GM21723 (cell line): ENCODE measurements around the gene ATP5F1E.
"Not testable (repeated sequence)": the region's sequence is repeated elsewhere in the genome, so short reads cannot be mapped to it uniquely, and the experiment has no call there.

Experiments used
- ATAC-seq: cut with Tn5 transposase; IDR thresholded peaks from one replicate; pipeline ENCODE4 v1.9.1; 2021; ENCODE audit warnings: mild to moderate bottlenecking, moderate library complexity; ENCODE audit not compliant: unreplicated experiment

The ATP5F1E gene

DNA sequence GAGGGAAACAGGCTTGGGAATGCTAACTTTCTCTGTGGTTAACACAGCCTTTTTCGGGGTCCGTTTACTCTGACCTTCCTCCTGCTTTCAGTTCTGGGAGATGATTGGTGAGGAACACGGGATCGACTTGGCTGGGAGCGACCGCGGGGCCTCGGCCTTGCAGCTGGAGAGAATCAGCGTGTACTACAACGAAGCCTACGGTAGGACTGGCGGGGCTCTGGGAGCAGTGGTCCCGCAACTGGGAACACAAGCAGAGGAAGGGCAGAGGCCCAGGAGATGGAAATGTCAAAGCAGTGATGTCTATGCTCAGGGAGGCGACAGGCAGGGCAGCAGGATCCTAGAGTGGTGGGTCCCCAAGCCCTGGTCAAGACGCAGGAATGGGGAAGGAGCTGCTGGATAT lies 9.4 kb downstream of the ATP5F1E start:
- ATAC-seq: no peak

DNA sequence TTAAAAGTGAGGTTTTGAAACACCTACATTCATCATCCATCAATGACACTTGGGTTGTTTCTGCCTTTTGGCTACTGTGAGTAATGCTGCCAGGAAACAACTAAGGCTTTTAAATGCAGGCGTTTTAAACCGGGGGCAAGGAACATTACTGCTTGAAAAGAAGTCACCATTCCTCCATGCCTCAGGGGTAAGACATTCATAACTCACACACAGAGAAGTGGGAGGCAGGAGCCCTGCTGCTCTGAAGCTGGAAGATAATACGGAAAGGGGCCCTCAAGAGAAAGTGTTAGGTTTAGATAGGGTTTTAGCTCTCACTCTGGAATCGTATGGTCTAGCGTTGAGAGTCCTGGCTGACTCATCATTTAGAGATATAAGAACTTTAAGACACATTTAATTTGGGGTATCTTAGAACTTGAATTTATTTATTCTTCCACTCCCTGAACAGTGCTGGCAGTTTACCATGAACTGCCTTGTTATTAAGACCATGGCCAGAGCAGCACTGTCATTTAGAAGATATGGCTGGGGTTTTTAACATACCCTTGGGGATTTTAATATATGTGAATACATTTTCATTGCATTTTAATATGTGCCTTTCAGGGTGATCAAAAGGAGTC lies 11.1 kb downstream of the ATP5F1E start:
- ATAC-seq: no peak

DNA sequence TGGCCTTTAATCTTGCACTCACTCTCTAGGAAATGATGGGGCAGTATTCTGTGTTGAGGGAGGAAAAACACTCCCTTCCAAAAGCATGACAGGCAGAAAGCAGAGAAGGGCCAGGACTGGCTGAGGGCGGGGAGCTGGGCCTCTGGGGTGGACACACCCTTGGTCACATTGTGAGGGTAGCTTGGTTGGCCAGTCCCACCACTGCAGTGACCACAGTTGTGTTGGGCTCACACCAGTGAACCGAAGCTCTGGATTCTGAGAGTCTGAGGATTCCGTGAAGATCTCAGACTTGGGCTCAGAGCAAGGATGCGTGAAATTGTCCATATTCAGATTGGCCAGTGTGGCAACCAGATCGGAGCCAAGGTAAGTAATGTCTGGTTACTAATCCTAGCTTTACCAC lies 12.9 kb downstream of the ATP5F1E start, which contains the start of gene TUBB1:
TUBB1 (plus strand) TSS at position 213 of the 400 bp plus-strand sequence; CDS start at position 307, 94 bp downstream.
- no peak for ATAC-seq

DNA sequence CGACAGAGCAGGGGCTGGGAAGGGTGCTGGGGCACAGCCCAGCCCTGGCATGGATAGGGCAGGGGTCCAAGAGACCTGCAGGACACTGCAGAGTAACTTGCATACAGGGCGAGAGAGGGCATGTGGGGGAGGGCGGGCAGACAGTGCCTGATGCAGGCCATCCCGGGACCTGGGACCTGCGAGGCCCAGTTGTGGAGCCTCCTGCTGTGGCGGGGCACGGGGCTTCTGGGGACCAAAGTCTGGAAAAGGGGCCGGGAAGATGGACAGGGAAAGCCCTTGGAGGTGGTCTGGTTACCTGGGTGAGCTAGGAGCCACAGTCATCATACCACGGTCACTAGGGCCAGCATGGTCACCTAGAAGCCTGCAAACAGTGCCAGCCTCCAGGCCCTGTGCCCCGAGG lies 13.3 kb downstream of the ATP5F1E start:
- ATAC-seq: no peak

DNA sequence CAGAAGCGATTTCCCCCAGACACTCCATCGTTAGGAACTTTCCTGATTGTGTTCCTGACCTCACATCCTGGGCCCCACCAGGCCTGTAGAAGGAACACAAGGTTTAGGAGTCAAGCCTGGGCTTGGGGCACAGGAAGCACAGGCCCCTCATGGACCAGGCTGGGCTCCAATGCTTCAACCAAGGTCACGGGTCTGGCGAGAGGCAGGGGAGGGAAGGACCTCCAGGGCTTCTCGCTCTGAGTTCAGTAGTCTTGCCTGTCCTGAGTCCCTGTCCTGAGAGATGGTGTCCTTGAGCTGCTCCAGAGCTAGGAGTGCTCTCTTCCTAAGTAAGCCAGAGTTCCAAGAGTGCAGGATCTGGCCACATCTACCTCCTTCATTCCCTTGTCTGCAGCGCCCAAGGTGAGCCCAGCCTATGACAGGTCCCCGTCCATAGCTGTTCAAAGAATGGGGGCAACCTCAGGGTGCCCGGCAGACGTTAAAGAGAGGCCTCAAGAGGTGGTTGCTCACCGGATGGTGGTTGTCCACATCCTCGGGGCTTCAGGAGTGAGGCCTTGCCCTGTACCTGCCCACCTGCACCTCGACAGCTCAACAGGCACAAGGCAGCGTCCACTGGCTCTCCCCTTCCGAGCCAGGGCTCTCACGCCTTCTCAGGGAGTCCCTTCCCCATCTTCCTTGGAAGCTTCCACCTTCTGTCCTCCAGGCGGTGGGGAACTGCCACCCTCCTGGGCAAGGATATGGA lies 14.5 kb downstream of the ATP5F1E start:
- no peak for ATAC-seq

DNA sequence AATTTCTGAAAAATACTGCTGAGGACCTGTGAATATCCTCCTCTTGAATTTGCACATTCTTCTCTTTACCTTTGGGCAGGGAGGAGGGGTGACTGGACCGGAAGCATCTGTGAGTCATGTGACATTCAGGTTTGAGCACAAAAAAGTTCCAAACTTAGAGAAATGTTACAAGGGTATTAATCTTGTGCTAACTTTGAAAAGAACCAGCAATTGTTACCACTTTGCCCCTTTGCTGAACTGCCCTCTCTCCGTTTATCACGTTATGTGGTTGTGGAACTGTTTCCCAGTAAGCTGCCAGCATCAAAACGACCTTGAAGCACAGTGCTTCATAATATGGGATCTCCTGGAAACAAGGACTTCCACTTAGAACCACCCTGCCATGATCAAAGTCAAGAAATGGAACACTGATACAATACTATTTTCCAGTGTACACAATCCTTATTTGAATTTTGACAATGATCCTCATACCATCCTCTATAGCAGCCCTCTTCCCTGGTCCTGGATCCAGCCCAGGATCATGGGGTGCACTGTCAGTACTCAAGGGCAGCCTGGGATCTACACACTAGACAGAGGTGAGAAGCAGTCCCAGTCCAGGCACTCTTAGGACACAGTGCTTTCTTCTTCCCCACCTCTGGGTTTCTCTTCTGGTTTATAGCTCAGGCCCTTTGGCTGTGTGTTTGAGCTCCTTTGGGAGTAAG lies 15.2 kb downstream of the ATP5F1E start:
- no peak for ATAC-seq

DNA sequence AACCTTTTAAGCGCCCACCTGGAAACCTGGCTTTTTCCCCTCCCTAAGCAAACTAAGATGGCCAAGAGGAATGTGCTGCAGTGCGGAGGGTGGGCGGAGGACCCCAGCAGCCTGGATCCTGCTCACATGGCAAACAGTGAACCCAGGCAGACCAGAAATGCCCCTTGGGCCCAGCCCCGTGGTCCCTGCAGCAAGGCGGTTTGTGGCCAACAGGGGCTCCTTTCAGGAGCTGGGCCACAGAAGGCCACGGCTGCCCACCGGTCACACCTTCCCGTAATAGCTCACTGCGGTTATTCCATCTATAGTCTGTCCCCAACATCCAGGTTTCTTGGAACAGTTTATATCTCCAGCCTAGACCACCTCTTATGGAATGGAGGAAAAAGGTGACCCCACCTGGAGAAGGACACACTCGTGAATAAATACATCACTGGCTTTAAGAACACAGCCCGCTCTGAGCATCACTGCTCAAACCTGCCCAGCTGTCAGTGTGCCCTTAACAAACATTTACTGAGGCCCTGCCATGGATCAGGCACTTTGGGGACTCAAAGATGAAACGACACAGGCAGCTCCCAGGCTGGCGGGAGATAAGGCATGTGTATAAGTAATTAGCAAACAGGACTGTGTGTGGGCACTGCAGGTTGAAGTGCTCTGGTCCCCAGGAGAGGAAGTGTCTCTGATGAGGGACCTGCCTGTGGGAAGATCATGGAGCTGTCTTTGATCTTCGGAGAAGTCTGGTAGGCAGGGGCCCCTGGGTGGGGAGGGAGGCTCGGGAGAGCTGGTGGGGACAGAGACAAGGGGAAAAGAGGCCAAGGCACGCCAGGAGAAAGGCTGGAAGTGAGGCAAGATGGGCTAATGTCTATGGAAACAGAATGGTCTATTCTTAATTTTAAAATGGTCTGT lies 16.1 kb downstream of the ATP5F1E start:
- no peak for ATAC-seq

DNA sequence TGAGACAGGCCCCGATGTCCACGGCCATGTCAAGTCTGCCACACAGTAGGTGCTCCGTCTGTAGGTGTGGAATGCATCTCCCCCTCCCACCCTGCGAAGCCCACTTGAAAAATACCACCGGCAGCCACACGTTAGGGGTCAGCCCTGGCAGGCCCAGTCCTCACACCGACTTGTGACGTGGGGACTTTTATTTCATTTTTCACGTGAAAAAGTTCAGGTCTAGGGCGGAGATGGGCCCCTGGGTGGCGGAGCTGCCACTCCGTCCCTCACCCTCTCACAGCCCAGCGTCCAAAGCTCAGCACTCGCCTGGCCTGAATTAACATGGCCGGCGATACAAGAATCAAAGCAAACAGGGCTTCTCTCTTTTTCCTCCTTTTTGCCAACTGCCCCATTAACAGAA lies 16.7 kb downstream of the ATP5F1E start:
- no peak for ATAC-seq

DNA sequence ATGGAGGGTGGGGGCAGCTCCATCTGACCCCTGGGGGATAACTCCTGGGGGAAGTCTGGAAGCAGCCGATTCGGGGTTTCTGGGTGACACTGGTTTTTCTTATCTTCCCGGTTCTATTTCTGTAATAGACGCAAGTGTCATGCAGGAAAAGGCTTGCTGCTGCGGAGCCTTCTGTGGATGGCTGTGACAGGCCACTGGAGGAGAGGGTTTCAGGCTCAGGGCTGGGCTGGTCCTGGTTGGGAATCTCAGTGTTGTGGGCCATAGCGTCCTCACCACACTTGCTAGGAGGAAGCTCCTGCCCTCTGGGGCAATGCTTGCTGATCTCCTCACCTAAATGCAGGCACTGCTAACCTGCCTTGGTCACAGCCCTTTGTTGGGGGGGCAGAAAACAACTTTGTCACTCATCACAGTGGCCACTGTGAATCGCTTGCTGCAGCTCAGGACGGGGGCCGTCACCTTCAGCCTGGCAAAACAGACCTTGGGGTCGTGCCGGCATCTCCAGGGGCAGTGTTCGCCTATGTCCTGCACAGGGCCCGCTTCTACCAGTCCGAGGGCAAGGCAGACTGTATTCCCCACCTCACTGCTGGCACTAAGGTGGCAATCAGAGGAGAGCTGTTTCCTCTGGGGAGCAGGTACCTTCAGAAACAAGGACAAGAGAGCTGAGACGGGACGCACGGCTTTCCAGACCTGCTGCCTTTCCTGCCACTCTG lies 17.3 kb downstream of the ATP5F1E start:
- no peak for ATAC-seq

DNA sequence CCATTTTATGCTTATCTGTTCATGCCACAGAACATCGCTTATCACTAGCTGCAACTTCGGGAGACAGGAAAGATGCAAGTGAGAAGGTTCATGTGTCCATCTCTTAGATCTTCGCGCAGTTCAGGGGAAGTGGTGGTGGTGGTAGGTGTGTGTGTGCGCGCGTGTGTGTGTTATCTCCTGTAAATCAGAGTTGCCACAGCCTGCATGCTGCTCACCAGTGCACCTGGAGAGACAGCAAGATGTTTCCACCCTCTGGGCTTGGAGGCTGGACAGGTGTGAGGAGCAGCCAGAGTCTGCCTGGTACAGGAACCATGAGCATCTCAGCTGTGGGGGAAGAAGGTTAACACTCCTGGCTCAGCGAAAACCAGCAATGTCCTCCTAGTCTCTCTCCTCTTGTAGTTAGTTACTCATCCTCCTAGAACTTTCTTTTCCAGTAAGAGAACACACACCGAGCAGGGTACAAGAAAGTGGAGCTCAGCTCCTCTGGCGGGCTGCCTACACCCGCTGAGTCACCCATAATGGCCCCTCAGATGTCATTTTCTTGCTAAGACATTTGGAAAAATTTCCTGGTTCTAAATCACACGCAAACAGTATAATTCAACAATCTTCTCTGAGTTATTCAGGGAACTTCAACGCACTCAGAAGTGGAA lies 18.1 kb downstream of the ATP5F1E start:
- ATAC-seq: no peak

DNA sequence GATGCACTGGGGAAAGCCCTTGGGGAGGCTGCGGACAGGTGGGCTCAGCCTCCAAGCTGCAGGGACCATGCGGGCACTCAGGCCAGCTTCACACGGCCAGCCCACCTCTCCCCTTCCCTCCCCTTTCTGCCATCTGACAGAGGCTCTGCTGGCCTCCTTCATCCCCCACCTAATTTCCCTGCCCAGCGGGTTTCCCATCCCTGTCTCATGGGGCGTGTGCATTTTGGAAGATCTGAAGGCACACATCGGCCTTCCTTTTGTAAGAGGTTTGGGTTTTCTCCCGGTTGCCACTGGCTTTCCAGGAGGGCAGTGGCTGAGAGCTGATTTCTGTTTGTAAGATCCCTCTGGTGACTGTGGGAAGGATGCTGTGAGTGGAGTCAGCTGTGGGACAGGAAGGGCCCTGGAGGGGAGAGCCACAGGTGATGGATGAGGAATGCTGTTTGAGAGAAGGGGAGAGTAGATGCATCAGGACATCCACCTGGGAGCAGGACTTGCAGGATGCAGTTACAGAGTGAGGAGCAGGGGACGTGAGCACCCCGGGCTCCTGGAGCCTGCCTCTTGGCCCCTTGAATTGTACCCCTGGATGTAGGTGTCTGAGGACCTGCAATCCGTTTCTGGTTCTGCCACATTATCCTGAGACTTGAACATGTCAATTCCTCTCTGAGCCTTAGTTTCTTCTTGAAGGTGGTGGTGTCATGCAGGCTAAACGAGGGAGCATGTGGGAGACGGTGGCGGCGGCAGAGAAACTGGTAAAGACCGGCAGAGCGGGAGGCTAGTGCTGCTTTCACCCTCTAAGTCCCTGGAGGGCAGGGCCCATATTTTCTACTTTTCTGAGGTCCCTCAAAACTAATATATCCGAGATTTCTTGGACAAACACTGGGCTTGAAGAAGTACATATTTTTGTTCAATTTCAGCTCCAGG lies 18.8 kb downstream of the ATP5F1E start:
- ATAC-seq: no peak

DNA sequence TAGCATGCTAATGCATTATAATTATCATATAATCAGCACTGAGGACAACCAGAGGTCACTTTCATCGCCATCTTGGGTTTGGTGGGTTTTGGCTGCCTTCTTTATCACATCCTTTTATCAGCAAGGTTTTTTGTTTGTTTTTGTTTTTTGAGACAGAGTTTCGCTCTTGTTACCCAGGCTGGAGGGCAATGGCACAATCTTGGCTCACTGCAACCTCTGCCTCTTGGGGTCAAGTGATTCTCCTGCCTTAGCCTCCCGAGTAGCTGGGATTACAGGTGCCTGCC lies 20.3 kb downstream of the ATP5F1E start:
- ATAC-seq: not testable (repeated sequence)

DNA sequence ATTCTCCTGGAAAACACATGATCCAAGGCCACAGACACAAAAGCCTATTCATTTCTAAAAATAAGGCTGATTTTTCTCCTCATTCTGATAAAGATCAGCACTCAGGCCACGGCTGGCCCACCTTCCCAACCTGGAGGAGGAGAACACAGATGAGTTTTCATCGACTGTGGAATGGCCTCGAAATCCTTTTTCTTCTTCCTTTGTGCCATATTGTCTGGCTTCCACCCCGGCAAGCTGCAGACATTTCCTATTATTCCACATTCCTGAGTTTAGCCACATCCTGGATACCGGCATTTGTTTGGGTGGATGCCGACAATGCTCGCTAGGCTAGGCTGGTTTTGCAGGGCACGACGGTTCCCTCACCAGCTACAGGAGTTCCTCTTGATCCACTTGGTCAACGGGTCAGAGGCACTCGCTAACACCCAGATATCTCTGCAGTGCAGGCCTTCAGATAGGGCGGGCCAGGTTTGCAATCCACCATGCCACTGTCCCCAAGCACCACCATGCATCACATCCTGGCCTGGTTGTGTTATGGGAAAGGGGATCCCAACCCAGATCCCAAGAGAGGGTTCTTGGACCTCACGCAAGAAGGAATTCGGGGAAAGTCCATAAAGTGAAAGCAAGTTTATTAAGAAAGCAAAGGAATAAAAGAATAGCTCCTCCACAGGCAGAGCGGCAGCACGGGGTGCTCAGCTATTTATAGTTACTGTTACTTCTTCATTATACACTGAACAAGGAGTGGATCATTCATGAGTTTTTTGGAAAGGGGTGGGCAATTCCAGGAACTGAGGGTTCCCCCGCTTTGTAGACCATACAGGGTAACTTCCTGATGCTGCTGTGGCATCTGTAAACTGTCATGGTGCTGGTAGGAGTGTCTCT lies 20.9 kb downstream of the ATP5F1E start:
- no peak for ATAC-seq

DNA sequence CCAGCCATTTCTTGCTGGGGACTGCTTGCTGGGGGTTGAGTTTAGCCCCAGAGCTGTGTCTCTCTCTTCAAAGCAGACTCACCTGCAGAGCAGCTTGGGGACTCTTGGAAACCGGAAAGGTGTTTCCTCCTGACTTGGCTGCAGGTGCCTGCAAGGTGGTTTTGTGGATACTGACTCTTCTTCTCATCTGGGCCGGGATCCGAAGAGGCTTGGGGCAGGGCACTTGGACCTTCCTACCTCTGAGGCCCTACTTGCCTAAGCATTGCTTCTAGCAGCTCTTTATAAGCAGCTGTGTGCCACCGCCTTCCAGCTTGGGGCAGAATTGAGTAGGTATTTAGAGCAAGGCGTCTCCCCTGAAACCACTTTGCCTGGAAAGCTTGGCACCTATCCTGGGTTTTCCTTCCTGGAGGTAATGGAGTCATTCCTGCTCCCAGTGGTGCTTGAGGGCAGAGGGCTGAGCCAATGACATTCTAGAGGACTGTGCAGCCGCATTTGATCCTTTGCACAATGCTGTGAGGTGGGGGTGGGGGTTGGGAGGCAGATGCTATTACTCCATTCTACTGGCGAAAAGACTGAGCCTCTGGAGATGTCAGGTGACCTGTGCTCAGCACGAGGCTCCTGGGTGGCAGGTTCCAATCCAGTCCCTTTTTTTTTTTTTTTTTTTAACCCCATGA lies 21.7 kb downstream of the ATP5F1E start:
- ATAC-seq: no peak

DNA sequence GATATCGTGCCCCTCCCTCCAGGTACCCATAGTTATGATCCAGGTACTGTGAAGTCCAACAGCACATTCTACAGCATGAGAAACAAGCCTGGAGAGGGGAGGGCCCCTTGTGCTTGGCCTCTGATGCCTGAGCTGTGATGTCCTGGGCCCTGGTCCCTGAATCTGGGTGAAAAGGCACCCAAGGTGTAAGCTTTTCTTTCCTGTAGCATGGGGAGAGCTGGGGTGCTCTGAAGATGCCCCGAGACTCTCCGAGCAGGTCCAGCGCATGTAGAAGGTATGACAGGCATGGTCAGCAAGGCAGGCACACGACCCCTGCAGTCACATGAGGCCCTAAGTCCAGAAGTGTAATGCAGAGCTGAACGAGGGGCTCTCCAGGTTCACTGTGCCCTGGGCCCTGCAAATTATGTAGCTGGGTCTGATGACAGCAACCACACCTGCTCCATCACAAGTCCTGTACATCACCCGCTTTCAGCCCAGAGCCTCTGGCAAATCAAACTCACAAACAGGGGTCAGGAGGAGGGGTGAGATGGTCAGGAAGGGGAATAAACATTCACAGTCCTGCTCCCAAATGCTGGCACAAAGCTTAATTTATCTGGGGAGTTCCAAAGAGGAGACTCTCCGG lies 23.3 kb downstream of the ATP5F1E start:
- no peak for ATAC-seq

DNA sequence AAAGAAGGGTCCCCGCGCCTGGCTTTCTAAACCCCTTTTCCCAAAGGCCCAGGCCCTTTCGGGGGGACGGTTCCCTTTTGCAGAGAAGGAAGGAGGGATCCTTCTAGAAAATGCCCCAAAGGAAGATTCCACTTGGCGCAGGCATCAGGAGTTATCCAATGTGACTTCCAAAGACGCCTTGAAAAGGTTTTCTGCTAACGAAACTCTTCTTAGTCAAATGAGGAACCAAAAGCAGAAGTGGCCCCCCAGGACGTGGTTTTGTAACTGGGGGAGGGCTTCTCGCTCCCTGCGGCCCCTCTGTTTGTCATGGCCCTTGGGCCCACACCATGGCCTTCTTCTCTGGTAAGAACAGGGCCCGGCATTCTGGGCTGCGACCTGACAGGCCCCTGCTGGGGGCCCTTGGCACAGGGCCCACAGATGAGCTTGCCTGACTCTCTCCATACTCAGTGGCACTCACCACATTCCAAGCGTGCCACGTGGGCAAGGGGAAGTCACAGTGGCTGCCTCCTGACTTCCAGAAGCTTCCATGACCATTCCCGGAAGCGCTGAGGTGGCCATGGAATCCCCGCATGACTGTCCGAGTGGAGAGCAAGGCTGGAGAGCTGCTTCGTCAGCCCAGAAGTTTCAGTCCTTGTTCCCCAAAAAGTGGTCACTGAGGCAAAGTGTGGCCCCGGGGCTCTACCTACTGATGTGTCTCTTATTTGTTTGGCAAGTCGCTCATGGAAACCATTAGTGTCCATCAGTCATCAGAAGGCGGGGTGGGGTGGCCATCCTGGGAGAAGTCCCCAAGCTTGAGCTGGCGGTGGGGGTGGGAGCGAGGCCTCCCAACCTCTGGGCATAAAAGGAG lies 24.2 kb downstream of the ATP5F1E start:
- ATAC-seq: peak; percentile 41
